Measurements from ENCODE around the gene RFT1. TPM values are rescaled to one million over a fixed set of nuclear protein-coding genes. Genes with fewer than 3 reads are reported as not detected.

The RFT1 gene
- total and polyA plus RNA-seq, 2 experiments from 2014 or later: 11.3 to 13.3 TPM

DNA sequence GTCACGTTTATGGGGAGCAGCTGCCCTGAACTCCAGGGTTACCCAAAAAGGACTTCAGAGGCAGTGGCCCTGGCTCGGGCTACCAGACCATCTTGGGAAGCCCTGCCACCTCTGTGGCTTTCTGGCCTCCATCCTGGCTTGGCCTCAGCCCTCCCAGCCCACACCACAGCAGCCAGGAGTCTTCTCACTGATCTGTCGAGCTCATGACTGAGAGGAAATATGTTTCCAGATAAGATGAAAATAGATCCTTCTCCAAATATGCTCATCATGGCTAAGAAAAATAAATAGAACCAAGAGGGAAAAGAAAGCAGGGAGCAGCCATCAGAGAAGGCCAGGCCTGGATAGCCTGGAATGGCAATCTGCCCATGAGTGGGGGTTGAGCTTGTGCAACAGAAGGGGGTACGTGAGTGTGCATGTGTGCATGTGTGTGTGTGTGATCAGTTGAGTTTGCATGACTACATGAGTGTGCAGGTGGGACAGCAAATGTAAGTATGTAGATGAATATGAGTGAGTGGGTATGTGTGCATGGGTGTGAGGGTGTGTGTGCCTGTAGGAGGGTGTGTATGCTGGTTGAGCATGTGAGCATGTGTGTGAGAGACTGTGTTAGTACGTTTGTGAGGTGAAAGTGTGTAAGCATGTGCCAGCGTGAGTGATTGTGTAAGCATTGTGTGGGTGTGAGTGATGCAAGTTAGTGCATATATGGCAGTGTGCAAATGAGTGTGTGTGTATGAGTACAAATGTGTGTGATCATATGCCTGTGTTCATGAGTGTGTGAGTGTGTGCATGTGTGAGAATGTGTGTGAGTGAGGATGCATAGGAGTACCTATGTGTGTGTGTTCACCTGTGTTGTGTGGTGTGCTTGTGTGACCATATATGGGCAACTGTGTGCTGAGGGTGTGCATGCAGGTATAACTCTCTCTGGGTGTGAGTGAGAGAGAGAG is 9.9 kb upstream of the RFT1 start (continued):
- TF ChIP-seq, protein P1, sequence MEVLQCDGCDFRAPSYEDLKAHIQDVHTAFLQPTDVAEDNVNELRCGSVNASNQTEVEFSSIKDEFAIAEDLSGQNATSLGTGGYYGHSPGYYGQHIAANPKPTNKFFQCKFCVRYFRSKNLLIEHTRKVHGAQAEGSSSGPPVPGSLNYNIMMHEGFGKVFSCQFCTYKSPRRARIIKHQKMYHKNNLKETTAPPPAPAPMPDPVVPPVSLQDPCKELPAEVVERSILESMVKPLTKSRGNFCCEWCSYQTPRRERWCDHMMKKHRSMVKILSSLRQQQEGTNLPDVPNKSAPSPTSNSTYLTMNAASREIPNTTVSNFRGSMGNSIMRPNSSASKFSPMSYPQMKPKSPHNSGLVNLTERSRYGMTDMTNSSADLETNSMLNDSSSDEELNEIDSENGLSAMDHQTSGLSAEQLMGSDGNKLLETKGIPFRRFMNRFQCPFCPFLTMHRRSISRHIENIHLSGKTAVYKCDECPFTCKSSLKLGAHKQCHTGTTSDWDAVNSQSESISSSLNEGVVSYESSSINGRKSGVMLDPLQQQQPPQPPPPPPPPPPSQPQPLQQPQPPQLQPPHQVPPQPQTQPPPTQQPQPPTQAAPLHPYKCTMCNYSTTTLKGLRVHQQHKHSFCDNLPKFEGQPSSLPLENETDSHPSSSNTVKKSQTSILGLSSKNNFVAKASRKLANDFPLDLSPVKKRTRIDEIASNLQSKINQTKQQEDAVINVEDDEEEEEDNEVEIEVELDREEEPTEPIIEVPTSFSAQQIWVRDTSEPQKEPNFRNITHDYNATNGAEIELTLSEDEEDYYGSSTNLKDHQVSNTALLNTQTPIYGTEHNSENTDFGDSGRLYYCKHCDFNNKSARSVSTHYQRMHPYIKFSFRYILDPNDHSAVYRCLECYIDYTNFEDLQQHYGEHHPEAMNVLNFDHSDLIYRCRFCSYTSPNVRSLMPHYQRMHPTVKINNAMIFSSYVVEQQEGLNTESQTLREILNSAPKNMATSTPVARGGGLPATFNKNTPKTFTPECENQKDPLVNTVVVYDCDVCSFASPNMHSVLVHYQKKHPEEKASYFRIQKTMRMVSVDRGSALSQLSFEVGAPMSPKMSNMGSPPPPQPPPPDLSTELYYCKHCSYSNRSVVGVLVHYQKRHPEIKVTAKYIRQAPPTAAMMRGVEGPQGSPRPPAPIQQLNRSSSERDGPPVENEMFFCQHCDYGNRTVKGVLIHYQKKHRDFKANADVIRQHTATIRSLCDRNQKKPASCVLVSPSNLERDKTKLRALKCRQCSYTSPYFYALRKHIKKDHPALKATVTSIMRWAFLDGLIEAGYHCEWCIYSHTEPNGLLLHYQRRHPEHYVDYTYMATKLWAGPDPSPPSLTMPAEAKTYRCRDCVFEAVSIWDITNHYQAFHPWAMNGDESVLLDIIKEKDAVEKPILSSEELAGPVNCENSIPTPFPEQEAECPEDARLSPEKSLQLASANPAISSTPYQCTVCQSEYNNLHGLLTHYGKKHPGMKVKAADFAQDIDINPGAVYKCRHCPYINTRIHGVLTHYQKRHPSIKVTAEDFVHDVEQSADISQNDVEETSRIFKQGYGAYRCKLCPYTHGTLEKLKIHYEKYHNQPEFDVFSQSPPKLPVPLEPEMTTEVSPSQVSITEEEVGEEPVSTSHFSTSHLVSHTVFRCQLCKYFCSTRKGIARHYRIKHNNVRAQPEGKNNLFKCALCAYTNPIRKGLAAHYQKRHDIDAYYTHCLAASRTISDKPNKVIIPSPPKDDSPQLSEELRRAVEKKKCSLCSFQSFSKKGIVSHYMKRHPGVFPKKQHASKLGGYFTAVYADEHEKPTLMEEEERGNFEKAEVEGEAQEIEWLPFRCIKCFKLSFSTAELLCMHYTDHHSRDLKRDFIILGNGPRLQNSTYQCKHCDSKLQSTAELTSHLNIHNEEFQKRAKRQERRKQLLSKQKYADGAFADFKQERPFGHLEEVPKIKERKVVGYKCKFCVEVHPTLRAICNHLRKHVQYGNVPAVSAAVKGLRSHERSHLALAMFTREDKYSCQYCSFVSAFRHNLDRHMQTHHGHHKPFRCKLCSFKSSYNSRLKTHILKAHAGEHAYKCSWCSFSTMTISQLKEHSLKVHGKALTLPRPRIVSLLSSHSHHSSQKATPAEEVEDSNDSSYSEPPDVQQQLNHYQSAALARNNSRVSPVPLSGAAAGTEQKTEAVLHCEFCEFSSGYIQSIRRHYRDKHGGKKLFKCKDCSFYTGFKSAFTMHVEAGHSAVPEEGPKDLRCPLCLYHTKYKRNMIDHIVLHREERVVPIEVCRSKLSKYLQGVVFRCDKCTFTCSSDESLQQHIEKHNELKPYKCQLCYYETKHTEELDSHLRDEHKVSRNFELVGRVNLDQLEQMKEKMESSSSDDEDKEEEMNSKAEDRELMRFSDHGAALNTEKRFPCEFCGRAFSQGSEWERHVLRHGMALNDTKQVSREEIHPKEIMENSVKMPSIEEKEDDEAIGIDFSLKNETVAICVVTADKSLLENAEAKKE (CRISPR knock-in tag; IDR thresholded peaks at IDR 0.05): no peak

DNA sequence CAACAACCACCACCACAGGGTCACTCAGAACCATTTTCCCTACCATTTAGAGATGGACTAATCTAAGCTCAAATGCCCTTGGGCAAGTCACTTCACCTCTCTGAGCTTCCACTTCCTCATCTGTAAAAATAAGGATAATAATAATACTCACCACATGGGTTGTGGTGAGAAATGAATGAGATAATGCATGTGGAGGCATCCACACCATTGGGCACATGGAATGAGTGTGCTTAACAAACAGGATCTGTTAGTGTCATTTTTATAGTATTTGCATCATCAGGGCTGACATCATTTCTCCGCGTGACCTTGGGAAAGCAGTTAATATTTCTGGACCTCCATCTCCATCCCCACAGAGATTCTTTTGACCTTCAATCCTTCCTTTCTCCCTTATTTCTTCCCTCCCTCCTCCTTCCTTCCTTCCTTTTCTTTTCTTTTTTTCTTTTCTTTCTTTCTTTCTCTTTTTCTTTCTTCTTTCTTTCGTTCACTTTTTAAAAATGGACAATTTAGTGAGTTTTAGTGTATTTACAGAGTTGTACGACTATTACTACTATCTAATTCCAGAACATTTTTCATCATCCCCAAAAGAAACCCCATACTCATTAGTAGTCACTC is 7.7 kb upstream of the RFT1 start:
- H3F3A ChIP-seq (replicated peaks; ENCODE audit: low read depth): no peaks in the 10 kb centered on the region
- H3K27ac Mint-ChIP-seq: no peak overlapping the region
- H2AFZ ChIP-seq: no peak overlapping the region
- no peak for ATAC-seq
- H3K4me2 ChIP-seq: no peak overlapping the region
- DNase-seq (ENCODE audit: low spot score): no peak
- no peak overlapping the region for H3K27ac ChIP-seq (ENCODE audit: low read depth)
- no peaks in the 10 kb centered on the region for H3K36me3 Mint-ChIP-seq (ENCODE audit: low read depth)
- no peaks in the 10 kb centered on the region for H3K9me2 ChIP-seq (ENCODE audit: insufficient read depth)
- no peak overlapping the region for H3K4me3 Mint-ChIP-seq
- peaks cover 5% of the 10 kb centered on the region for H3K27me3 Mint-ChIP-seq (ENCODE audit: insufficient read depth, low read depth, poor library complexity)
- H4K20me1 ChIP-seq (replicated peaks; ENCODE audit: insufficient read depth): no peaks in the 10 kb centered on the region
- H3K79me2 ChIP-seq (replicated peaks; ENCODE audit: insufficient read depth): no peaks in the 10 kb centered on the region
- H3K9me3 Mint-ChIP-seq: no peaks in the 10 kb centered on the region
- H3K4me3 ChIP-seq: no peak overlapping the region
- H3K4me1 ChIP-seq (ENCODE audit: insufficient read depth): no peaks in the 10 kb centered on the region
- H3K36me3 ChIP-seq (ENCODE audit: insufficient read depth): no peaks in the 10 kb centered on the region
- no peaks in the 10 kb centered on the region for H3K27me3 ChIP-seq (ENCODE audit: insufficient read depth)
- H3K4me1 Mint-ChIP-seq: peaks cover 3% of the 10 kb centered on the region; the same call in 2 of the 3 replicates
- TF ChIP-seq EZH2phosphoT487 (IDR thresholded peaks at IDR 0.05; ENCODE audit: unreplicated experiment) (no peak), EZH2 (IDR thresholded peaks at IDR 0.05; ENCODE audit: low read depth, unreplicated experiment) (no peak)
- TF ChIP-seq, protein P2, sequence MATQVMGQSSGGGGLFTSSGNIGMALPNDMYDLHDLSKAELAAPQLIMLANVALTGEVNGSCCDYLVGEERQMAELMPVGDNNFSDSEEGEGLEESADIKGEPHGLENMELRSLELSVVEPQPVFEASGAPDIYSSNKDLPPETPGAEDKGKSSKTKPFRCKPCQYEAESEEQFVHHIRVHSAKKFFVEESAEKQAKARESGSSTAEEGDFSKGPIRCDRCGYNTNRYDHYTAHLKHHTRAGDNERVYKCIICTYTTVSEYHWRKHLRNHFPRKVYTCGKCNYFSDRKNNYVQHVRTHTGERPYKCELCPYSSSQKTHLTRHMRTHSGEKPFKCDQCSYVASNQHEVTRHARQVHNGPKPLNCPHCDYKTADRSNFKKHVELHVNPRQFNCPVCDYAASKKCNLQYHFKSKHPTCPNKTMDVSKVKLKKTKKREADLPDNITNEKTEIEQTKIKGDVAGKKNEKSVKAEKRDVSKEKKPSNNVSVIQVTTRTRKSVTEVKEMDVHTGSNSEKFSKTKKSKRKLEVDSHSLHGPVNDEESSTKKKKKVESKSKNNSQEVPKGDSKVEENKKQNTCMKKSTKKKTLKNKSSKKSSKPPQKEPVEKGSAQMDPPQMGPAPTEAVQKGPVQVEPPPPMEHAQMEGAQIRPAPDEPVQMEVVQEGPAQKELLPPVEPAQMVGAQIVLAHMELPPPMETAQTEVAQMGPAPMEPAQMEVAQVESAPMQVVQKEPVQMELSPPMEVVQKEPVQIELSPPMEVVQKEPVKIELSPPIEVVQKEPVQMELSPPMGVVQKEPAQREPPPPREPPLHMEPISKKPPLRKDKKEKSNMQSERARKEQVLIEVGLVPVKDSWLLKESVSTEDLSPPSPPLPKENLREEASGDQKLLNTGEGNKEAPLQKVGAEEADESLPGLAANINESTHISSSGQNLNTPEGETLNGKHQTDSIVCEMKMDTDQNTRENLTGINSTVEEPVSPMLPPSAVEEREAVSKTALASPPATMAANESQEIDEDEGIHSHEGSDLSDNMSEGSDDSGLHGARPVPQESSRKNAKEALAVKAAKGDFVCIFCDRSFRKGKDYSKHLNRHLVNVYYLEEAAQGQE (IDR thresholded peaks at IDR 0.05; ENCODE audit: unreplicated experiment): no peak
